GM18498 (cell line): ENCODE results near the gene DIRAS1.
A peak's percentile ranks its signal among the peaks of the same experiment; 100 is the strongest.
"Not testable (repeated sequence)": the region's sequence is repeated elsewhere in the genome, so short reads cannot be mapped to it uniquely, and the experiment has no call there.

ENCODE experiments used
- ATAC-seq: cut with Tn5 transposase; IDR thresholded peaks from one replicate; pipeline ENCODE4 v1.9.1; 2021; ENCODE audit warnings: mild to moderate bottlenecking, moderate library complexity; ENCODE audit not compliant: unreplicated experiment

Gene DIRAS1

DNA sequence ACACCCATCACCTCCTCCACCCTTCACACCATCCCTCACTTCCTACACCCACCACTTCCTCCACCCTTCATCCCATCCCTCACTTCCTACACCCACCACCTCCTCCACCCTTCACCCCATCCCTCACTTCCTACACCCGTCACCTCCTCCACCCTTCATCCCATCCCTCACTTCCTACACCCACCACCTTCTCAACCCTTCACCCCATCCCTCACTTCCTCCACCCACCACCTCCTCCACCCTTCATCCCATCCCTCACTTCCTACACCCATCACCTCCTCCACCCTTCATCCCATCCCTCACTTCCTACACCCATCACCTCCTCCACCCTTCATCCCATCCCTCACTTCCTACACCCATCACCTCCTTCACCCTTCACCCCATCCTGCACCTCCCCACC is 7.1 kb downstream of the DIRAS1 start:
- ATAC-seq: not testable (repeated sequence)

- ATAC-seq: not testable (repeated sequence)
These were observed 8.0 kb downstream of the DIRAS1 start for GRCh38 chr19:2713170-2713569.

- no peak for ATAC-seq
These were observed 9.3 kb downstream of the DIRAS1 start for GRCh38 chr19:2711875-2712205.

DNA sequence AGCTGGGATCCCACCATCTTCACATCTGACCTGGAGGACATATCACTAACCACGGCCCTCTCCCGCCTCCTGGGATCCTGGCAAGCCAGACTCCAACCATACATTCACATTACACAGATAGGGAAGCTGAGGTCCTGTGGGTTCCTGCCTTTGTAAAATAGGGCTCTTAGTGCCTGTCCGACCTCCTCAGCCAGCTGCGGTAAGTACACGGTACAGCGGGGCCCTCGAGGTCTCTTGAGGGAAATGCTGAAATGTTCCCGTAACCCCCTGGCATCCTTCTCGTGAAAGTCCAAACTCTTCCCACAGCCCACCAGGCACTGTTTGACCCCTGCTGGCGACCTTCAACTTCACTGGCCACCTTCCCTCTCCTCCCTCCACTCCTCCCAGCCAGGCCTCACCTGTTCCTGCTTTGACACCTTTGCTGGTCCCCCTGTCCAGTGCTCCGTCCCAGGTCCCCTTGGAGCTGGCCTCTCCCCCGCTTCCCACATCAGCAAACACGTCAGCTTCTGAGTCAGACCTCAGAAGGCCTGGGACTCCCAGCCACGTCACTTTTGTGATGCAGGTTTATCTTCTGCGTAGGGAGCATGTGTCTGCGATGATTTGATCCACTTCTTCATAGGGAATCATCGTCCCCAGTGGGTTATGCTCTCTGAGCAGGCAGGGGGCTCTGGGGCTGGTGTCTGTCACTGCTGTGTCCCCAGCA is 9.8 kb downstream of the DIRAS1 start:
- no peak for ATAC-seq

- ATAC-seq: no peak
These were observed 14.9 kb downstream of the DIRAS1 start for GRCh38 chr19:2706251-2706650.

DNA sequence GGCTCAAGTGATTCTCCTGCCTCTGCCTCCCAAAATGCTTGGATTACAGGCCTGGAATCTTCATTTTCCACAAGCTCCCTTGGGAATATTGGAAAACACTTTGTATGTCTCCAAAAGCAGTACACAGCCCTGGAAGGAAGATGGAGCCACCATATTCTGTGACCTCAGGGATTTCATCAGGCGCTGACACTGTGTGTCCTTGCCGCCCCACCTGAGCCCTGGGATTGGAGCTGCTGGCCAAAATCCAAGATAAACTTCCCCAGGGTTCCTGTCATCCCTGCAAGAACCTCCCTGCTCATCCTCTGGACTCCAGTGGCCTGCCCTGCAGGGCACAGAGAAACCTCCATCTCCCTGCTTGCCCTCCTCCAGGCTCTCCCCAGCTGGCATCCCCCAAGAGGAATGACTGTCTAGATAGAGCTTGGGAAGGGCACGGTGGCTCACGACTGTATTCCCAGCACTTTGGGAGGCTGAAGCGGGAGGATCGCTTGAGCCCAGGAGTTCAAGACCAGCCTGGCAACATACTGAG is 17.4 kb downstream of the DIRAS1 start:
- ATAC-seq: no peak

- ATAC-seq: no peak
These were observed 18.1 kb downstream of the DIRAS1 start for GRCh38 chr19:2703077-2703437.

DNA sequence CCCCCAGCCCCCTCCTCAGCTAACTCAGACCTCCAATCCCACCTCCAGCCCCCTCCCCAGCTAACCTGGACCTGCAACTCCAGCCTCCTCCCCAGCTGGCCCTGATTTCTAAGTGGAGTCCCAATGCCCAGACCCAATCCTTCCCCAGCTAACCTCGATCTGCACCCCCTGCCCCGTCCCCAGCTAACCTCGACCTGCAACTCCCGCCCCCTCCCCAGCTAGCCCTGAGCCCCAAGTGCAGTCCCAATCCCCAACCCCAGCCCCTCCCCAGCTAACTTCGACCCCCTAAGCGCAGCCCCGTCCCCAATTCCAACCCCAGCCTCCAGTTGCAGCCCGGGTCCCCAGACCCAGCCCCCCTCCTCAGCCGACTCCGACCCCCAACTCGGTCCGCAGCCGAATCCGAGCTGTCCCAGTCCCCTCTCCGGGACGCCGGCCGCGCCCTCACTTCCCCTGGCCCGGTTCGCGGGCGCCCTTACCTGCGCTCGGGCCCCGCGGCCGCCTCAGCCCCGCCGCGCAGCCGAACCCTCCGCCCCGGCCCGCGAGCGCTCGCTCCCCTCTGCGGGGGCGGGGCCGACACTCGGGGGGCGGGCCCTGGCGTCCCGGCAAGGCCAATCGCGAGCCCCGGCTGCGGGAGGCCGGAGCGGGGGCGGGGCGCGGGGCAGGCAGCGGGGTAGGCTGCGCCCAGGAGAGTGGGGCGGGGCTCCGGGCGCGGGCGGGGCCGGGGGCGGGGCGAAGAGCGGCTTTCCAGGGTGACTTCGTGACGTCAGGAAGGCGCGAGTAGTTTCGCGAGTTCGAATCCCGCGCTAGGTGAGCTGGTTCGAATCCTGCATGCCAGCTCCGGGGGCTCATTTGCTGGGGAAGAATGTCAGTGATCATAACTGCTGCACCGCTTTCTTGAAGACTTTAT is 18.7 kb downstream of the DIRAS1 start, which contains the start of gene GNG7:
Gene GNG7, minus strand, starts transcription at position 525 of the 907 bp plus-strand sequence. CDS start 182,006 bp downstream, outside the sequence.
- peak; percentile 87 for ATAC-seq

DNA sequence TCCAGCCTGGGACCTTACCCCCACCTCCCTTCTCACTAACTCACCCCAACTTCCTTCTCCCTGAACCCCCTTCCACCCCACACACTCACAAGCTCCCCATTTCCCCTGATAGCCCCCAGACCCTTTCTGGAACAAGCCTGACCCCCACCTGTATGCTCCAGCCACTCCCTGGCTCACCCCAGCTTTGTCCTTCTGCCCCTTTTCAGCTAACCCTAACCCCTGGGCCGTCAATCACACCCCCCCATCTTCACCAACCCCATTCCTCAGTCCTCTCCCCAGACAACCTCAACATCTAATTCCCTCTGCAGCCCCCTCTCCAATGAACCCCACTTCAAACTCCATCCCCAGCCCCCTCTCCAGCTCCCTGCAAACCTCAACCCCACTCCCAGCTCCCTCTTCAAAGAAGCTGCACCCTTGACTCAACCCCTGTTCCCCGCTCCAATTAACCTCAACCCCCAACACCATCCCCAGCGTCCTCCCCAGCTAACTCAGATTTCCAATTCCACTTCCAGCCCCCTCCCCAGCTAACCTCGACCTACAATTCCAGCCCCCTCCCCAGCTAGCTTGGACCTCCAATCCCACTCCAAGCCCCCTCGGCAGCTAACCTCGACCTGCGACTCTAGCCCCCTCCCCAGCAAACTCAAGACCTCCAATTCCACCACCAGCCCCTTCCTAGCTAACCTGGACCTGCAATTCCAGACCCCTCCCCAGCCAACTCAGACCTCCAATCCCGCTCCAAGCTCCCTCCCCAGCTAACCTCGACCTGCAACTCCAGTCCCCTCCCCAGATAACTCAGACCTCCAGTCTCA is 19.6 kb downstream of the DIRAS1 start:
- ATAC-seq: no peak

DNA sequence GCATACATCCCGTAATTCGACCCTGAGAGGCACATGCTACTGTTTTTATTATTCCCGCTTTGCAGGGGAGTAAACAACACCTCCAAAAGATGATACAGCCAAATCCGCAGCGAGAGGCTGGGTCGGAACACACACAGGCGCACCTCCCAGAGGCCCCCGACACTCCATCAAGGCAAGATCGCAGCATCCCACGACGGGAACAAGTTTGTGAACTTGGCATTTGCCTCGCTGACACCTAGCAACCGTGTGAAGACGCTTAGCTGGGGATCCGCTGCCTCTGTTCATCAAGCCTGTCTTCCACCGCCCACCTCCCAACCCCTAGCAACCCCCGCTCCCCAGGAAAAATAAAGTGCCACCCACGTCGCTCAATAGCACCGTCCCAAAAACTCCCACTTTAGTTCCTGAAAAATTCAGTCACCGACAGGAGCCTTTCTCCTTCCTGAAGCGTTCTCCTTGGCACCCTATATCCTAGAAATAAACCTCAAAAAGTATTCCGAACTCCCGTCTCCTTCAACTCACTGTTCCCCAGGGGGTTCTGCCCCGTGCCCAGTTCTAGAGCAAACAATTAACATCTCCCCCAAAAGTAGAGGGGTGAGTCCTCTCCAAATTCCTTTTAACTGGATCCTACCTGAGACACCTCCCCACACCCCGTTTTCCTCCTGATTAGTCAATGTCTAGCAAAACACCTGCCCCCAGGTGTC is 20.4 kb downstream of the DIRAS1 start:
- no peak for ATAC-seq

DNA sequence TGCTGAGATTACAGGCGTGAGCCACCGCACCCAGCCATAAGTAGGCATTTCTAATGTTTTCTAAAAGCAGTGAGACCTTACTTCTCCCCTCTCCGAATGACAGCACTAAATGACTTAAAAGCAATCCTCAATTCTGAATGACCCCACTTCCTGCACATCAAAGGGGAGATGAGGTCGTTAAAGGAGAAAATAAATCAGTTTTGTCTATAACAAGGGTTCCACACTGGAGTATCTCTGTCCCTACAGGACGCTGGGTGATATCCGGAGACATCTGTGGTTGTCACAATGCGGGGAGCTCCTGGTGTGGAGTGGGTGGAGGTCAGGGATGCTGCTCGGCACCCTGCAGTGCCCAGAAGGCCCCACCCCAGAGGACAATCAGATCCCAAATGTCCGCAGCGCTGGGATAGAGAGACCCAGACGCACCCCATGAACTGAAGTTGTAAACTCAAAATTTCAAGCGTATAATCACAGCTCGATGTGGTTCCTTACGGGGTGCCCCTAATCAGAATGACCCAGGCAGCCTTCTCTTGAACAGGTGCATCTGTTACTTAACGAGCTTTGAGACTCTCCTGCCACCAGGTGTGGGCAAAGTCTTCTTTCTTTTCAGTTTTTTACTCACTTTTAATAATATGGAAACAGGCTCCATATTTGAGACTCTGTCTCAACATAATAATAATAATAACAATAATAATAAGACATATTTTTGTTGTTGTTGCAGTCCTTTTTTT is 21.6 kb downstream of the DIRAS1 start:
- no peak for ATAC-seq

DNA sequence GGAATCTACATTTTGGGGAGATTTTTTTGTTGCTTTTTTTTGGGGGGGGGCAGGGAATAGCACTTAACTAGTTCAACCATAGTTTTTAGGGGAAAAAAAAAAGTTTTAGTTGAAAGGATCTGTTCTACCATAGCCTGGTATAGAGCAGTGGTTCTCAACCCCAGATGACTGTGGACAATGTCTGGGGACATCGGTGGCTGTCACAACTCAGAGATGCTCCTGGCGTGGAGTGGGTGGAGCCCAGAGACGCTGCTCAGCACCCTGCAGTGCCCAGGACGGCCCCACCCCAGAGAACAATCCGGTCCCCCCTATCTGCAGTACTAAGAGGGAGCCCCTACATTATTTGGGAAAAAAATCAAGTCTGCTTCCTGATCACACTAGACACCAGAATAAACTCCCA is 27.0 kb downstream of the DIRAS1 start:
- ATAC-seq: no peak

GRCh38 chr19:2693492-2694160 is 27.5 kb downstream of the DIRAS1 start:
- no peak for ATAC-seq

- no peak for ATAC-seq
These were observed 29.2 kb downstream of the DIRAS1 start for GRCh38 chr19:2691951-2692350.

- ATAC-seq: no peak
These were observed 30.3 kb downstream of the DIRAS1 start for GRCh38 chr19:2690856-2691255.

- ATAC-seq: no peak
These were observed 34.8 kb downstream of the DIRAS1 start for GRCh38 chr19:2686360-2686759.

DNA sequence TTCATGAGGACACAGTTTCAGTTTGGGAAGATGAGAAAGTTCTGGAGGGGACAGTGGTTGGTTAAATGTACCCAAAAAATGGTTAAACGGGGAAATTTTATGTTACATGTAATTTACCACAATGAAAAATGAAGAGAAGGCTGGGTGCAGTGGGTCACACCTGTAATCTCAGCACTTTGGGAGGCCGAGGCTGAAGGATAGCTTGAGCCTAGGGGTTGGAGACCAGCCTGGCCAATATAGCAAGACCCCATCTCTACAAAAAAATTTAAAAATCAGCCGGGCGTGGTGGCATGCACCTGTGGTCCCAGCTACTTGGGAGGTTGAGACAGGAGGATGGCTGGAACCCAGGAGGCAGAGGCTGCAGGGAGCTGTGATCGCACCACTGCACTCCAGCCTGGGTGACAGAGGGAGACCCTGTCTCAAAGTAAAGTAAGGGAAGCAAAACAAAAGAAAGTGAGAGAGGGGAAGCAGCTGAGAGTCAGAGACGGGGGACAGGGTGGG is 35.9 kb downstream of the DIRAS1 start:
- no peak for ATAC-seq

DNA sequence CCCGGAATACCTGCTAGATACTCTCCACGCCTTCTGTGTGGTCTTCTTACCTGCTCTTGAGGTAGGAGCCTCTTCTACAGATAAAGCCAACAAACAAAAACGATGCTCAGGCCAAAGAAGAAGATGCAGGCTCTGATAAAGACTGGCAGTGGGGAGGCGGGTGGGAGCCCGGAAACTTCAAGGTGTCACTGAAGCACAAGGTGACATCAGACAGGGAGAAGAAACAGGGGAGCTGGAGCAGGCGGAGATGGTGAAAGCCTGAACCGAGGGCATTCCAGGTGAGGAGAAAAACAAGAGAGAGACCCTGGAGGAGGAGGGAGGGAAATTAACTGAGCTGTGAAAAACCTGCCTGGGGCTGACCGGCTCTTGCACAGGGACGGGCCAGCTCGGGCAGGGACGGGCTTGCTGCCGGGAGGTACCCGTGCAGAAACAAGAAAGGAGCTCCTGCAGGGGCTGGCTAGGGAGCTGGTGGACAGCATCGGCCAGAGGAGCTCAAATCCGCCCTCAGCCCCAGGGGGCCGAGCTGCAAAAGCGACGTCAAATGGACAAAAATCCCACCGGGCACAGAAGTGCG is 37.7 kb downstream of the DIRAS1 start:
- ATAC-seq: no peak

- no peak for ATAC-seq
These were observed 40.4 kb downstream of the DIRAS1 start for GRCh38 chr19:2680808-2681207.
